ENCODE data around the gene USP27X. TPM values are rescaled to one million over a fixed set of nuclear protein-coding genes. Genes with fewer than 3 reads are reported as not detected.

The USP27X gene
- total RNA-seq (2021; fragmentation: NEBNext Ultra II Directional; extraction: Animal tissue kit (Norgen Biotek cat#: 25700)) (4.7 and 5.7 TPM in 2 replicates), polyA plus RNA-seq (2011; rRNA removed) (3.8 TPM in 2 replicates), polyA minus RNA-seq (2011; rRNA and poly(A)+ RNA removed) (10.8 and 11.8 TPM in 2 replicates)
- 4.3 TPM for polyA plus RNA-seq (2011; cell fraction: cytosol; rRNA removed)
- 4.9 TPM for polyA plus RNA-seq (2011; cell fraction: nucleus; rRNA removed)
- 5.1 to 6.3 TPM (median 5.6 TPM) in 4 replicates for polyA plus RNA-seq (2012, experiment 1 of 2)
- polyA plus RNA-seq (2012, experiment 2 of 2): 1.0 TPM
- 3.9 TPM for polyA plus RNA-seq (2013, experiment 1 of 2)
- polyA plus RNA-seq (2013, experiment 2 of 2): 4.1 TPM
- 3.9 TPM for polyA minus RNA-seq (2011; cell fraction: cytosol; rRNA and poly(A)+ RNA removed)
- polyA minus RNA-seq (2011; cell fraction: nucleus; rRNA and poly(A)+ RNA removed): 6.8 TPM
- long read RNA-seq, experiment 1, transcript USP27X-201 (1 exons, 2,618 nt): major isoform, 5 of 5 reads
- long read RNA-seq, experiment 1, partial matches to known transcripts: 0 of 5 reads
- long read RNA-seq, experiment 1, other reads (novel, unspliced or antisense): 0 of 5 reads
- long read RNA-seq, experiment 2, partial matches to known transcripts: 0 of 3 reads
- long read RNA-seq, experiment 2, other reads (novel, unspliced or antisense): 0 of 3 reads

GRCh38 chrX:49878834-49879655 lies at the start of gene USP27X:
Gene USP27X, plus strand, starts transcription at chrX:49879484. Its CDS starts 824 bp downstream, at chrX:49880308.
- peak within 1 kb of the TSS; percentile 5; the same call in 1 of the 2 replicates for H4K8ac ChIP-seq (ENCODE audit: extremely low read depth, insufficient read depth, low read length)
- 0 out of 4 replicates have a peak, but pooled peaks cover 0 to 2% of the 10 kb centered on the region in 2 experiments for H3K79me2 ChIP-seq (ENCODE audit: control insufficient read depth in 1 of 2, insufficient read depth in 2 of 2, low read length in 2 of 2)
- no peak within 1 kb of the TSS for H4K91ac ChIP-seq (replicated peaks; ENCODE audit: insufficient read length, low read length)
- no peaks in the 10 kb centered on the region for H3K36me3 ChIP-seq (ENCODE audit: control insufficient read depth in 2 of 4, insufficient read depth in 4 of 4, low read length in 3 of 4)
- FAIRE-seq (no peak), DNase-seq (ENCODE audit: low read depth in 1 of 2, low spot score in 2 of 2) (peak; percentile 17 to 65)
- H3K9ac ChIP-seq (replicated peaks in 1 of 4; ENCODE audit: extremely low read depth in 1 of 4, low read depth in 3 of 4, low read length in 3 of 4): peak within 1 kb of the TSS in 3 of 4 experiments; percentile 37 to 66 (median 47); a peak in 4 of 7 replicates
- H3K4ac ChIP-seq (replicated peaks; ENCODE audit: insufficient read length, low read depth, low read length): no peak within 1 kb of the TSS
- no peak within 1 kb of the TSS for H3K14ac ChIP-seq (ENCODE audit: insufficient read length)
- H3K27me3 ChIP-seq (replicated peaks in 1 of 4; ENCODE audit: control insufficient read depth in 3 of 4, extremely low read depth in 1 of 4, insufficient read depth in 3 of 4, low read length in 3 of 4): no peaks in the 10 kb centered on the region; a peak in 3 of 7 replicates
- no peak within 1 kb of the TSS; the same call in 1 of the 2 replicates for H2BK5ac ChIP-seq (ENCODE audit: low read depth, low read length)
- ChIA-PET POLR2A (ENCODE audit: partially characterized antibody) (interaction anchor here (0.8 kb wide), 1 partner anchor 43 kb away, joined by 3 read pairs; the partner anchor contains the start of gene CLCN5), CTCF (ENCODE audit: partially characterized antibody) (interaction anchor here (0.6 to 3.5 kb wide), 9 partner anchors 10 to 329 kb away, joined by 3 to 31 read pairs (median 3); partner anchors contain the start of gene CLCN5)
- H2BK120ac ChIP-seq (replicated peaks; ENCODE audit: low read depth, low read length): no peak within 1 kb of the TSS
- no peak within 1 kb of the TSS for H2AK5ac ChIP-seq (ENCODE audit: low read depth, low read length)
- peak within 1 kb of the TSS; percentile 30 for H3K56ac ChIP-seq (replicated peaks; ENCODE audit: insufficient read length, low read depth, low read length)
- H2BK15ac ChIP-seq (ENCODE audit: low read length): no peak within 1 kb of the TSS
- H3K9me3 ChIP-seq (ENCODE audit: insufficient read depth in 2 of 2, low read depth in 1 of 2, low read length in 1 of 2): no peaks in the 10 kb centered on the region
- peak within 1 kb of the TSS; percentile 43 to 82 (median 60) for H3K4me3 ChIP-seq (ENCODE audit: extremely low read depth in 1 of 4, insufficient read depth in 2 of 4, low read depth in 3 of 4, low read length in 4 of 4)
- no peak within 1 kb of the TSS for H2BK12ac ChIP-seq (ENCODE audit: low read depth, low read length)
- no peak within 1 kb of the TSS for H3K23ac ChIP-seq (ENCODE audit: insufficient read length)
- peak within 1 kb of the TSS; percentile 22; the same call in 1 of the 2 replicates for H2AFZ ChIP-seq (ENCODE audit: low read length)
- WGBS, 2 experiments (ENCODE audit: extremely low coverage in 1 of 2, insufficient coverage in 1 of 2, insufficient read length in 1 of 2, insufficient replicate concordance in 2 of 2, low coverage in 1 of 2, low lambda C conversion rate in 2 of 2, missing lambda C conversion rate in 1 of 2): 2% methylated on average over 15 of the region's 60 CpGs; no CpG with 5 or more reads in 1 of the 2 experiments
- no peak within 1 kb of the TSS for H2BK20ac ChIP-seq (ENCODE audit: low read length)
- H3K4me1 ChIP-seq (replicated peaks in 1 of 4; ENCODE audit: control insufficient read depth in 3 of 4, insufficient read depth in 4 of 4, low read length in 3 of 4): peaks cover 0 to 5% (median 3%) of the 10 kb centered on the region in 4 experiments; a peak in 3 of 7 replicates
- H3K23me2 ChIP-seq (ENCODE audit: low read depth, low read length): peaks cover 3% of the 10 kb centered on the region; the same call in 1 of the 2 replicates
- no peaks in the 10 kb centered on the region for H3K79me1 ChIP-seq (ENCODE audit: low read depth, low read length)
- H3K18ac ChIP-seq (ENCODE audit: extremely low read depth, low read length): no peak within 1 kb of the TSS; the same call in 1 of the 2 replicates
- H3K4me2 ChIP-seq (ENCODE audit: insufficient read depth in 1 of 2, low read depth in 2 of 2, low read length in 2 of 2): peak within 1 kb of the TSS; percentile 72 to 88
- no peak within 1 kb of the TSS; the same call in 1 of the 2 replicates for H3K27ac ChIP-seq (ENCODE audit: low read depth, low read length)
- H4K5ac ChIP-seq (ENCODE audit: insufficient read length, low read depth, low read length): no peak within 1 kb of the TSS
- H4K20me1 ChIP-seq (replicated peaks in 1 of 2; ENCODE audit: control insufficient read depth in 1 of 2, insufficient read depth in 2 of 2, low read length in 2 of 2): no peaks in the 10 kb centered on the region
- TF ChIP-seq EGR1 (IDR thresholded peaks at IDR 0.05; ENCODE audit: borderline replicate concordance, low read depth, low read length) (0 out of 2 replicates have a peak, but pooled peaks have one; percentile 19), KDM5A (IDR thresholded peaks at IDR 0.05; ENCODE audit: low read length) (no peak), CHD1 (IDR thresholded peaks at IDR 0.05; ENCODE audit: low read depth, low read length) (no peak), NANOG (IDR thresholded peaks at IDR 0.05; ENCODE audit: insufficient read depth, low read depth, low read length, poor library complexity, severe bottlenecking) (no peak), CTCF (IDR thresholded peaks at IDR 0.05; ENCODE audit: control extremely low read depth in 1 of 3, insufficient read depth in 1 of 3, low read depth in 1 of 3, low read length in 3 of 3) (peak; percentile 33 to 38 (median 35))
